Measurements from ENCODE around the gene PSME3.

PSME3 gene

DNA sequence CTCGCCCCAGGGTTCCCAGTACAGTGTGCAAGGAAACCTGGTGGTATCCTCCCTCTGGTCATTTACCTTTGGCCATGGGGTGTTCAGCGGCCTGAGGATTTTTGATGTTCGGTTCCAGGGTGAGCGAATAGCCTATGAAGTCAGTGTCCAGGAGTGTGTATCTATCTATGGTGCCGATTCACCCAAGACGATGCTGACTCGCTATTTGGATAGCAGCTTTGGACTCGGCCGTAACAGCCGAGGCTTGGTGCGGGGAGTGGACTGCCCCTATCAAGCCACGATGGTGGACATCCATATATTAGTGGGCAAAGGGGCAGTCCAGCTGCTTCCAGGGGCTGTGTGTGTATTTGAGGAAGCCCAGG lies 12.3 kb downstream of the PSME3 start:
- DNase-seq (ENCODE audit: low read depth), result no peak
- H3K4me3 ChIP-seq (ENCODE audit: low read length), result no peak overlapping the region
- TF ChIP-seq, protein P1, sequence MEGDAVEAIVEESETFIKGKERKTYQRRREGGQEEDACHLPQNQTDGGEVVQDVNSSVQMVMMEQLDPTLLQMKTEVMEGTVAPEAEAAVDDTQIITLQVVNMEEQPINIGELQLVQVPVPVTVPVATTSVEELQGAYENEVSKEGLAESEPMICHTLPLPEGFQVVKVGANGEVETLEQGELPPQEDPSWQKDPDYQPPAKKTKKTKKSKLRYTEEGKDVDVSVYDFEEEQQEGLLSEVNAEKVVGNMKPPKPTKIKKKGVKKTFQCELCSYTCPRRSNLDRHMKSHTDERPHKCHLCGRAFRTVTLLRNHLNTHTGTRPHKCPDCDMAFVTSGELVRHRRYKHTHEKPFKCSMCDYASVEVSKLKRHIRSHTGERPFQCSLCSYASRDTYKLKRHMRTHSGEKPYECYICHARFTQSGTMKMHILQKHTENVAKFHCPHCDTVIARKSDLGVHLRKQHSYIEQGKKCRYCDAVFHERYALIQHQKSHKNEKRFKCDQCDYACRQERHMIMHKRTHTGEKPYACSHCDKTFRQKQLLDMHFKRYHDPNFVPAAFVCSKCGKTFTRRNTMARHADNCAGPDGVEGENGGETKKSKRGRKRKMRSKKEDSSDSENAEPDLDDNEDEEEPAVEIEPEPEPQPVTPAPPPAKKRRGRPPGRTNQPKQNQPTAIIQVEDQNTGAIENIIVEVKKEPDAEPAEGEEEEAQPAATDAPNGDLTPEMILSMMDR (conservative IDR thresholded peaks at IDR 0.05; ENCODE audit: low read length), result no peak

DNA sequence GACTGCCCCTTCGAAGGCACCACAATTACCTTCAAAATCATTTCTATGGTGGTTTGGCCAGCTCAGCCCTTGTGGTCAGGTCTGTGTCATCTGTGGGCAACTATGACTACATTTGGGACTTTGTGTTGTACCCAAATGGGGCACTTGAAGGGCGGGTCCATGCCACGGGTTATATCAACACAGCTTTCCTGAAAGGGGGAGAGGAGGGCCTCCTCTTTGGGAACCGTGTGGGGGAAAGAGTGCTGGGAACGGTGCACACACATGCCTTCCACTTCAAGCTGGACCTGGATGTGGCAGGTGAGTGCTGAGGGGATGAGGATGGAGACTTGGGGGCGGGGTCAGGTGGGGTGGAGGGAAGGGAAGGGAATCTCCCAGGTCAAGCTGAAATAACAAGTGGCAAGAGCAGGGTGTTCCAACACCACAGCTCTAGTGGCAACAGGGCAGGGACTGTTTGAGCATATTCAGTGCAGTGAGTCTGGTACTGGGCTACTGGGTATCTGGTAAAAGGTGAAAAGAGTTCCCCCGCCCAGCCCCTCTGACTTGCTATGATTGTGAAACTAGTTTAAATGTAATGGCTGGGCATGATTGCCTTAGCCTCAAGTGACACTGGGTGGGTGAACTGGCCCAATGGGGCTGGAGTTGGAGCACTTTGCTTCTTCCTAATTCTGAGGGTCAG lies 12.9 kb downstream of the PSME3 start:
- TF ChIP-seq, protein P1 (conservative IDR thresholded peaks at IDR 0.05; ENCODE audit: low read length), result no peak
- H3K4me3 ChIP-seq (ENCODE audit: low read length), result no peak overlapping the region
- DNase-seq (ENCODE audit: low read depth), result no peak

DNA sequence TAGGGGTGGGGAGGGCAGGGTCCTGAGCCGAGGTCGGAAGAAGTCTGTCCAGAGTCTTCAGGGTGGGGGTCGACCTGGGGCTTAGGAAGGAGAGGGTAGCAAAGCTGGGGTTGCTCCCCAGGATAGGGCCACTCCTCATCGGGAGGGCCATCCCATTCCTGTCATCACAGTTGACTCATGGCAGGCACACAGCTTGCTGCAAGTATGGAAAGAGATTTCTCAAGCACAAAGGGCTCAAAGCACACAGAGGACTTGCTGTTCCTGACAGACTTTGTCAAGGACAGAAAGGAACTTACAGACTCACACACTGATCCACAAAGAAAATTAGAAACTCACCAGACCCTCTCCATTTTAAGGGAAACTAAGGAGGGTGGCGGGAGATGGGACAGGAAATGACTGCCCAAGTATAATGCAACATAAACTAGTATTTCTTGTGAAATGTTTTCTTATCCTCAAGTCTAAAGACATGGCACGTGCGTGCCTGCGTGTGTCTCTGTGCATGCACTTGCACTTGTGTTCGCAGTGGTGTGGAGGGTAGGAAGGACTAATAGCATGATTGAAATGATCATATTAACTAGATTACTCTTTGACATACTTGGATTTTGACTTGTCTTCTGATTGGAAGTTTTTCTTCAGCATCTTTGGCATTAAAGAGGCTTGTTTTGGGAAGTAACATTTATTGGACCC lies 13.5 kb downstream of the PSME3 start:
- TF ChIP-seq, protein P1 (conservative IDR thresholded peaks at IDR 0.05; ENCODE audit: low read length), result no peak
- H3K4me3 ChIP-seq (ENCODE audit: low read length), result no peak overlapping the region
- peak; percentile 63 for DNase-seq (ENCODE audit: low read depth)

DNA sequence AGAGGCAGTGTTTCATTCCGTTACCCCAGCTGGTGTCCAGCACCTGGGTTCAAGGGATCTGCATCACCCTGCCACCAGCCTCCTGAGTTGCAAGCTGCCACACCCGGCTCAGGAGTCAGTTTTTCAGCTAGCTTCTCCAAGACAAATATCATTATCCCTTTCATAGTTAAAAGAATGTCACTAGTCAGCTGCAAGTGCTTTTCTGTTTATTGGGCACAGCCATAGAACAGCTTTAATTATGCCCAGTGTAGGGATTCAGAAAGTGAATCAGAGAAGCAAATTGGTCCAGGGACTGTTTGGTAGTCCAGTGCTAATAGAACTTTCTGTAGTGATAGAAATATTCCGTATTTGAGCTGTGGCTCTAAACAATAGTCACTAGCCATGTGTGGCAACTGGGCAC lies 14.9 kb downstream of the PSME3 start:
- DNase-seq (ENCODE audit: low read depth), result no peak
- H3K4me3 ChIP-seq (ENCODE audit: low read length), result no peak overlapping the region
- TF ChIP-seq, protein P1 (conservative IDR thresholded peaks at IDR 0.05; ENCODE audit: low read length), result no peak

DNA sequence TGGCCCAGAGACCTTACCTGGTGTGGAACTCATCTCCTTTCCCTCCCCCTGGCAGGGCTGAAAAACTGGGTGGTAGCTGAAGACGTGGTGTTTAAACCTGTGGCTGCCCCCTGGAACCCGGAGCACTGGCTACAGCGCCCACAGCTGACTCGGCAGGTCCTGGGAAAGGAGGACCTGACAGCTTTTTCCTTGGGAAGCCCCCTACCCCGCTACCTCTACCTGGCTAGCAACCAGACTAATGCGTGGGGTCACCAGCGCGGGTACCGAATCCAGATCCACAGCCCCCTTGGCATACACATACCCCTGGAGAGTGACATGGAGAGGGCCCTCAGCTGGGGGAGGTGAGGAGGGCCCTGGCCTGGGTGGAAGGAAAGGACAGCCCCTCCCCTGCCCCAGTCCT lies 15.8 kb downstream of the PSME3 start:
- no peak for DNase-seq (ENCODE audit: low read depth)
- TF ChIP-seq, protein P1 (conservative IDR thresholded peaks at IDR 0.05; ENCODE audit: low read length), result no peak
- no peak overlapping the region for H3K4me3 ChIP-seq (ENCODE audit: low read length)

DNA sequence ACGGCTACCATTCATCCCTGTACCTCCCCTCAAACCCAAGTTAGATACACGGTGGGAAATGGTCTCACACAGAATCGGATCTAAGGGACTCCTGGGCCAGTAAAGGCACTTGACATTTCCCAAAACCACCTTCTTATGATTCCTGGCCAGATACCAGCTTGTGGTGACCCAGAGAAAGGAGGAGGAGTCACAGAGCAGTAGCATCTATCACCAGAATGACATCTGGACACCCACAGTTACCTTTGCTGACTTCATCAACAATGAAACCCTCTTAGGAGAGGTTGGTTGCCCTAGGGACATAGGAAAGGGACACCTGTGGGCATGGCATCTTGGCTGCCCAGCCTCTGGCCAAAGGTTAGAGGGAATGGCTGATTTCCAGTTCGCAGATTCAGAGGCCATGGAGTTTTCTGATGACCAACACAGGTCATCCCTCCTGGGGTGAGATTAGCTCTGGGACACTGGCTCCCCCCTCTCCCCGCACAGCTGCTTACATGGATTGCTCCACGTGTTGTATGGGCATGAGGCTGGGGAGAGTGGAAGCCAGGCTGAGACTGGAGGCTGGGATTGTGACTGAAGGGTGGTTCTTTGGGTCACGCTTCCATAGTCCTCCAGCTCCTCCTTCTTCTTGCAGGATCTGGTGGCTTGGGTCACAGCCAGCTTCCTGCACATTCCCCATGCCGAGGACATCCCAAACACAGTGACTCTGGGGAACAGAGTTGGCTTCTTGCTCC lies 16.4 kb downstream of the PSME3 start:
- H3K4me3 ChIP-seq (ENCODE audit: low read length), result no peak overlapping the region
- TF ChIP-seq, protein P1 (conservative IDR thresholded peaks at IDR 0.05; ENCODE audit: low read length), result no peak
- peak; percentile 23 for DNase-seq (ENCODE audit: low read depth)

Measured in AG10803 (cell line).